22Rv1 (cell line): Measurements from ENCODE around the gene TTC14.
"Not testable (repeated sequence)": the region's sequence is repeated elsewhere in the genome, so short reads cannot be mapped to it uniquely, and the experiment has no call there.

ENCODE experiments used
- H3K27ac ChIP-seq: fragments of 450-650 bp; 2 replicates; pipeline ENCODE4 v1.5.1; 2017
- ZFX ChIP-seq: fragments of 450-650 bp; IDR thresholded peaks from 2 replicates; pipeline ENCODE4 v1.6.1; 2017; ENCODE audit warnings: antibody characterized with exemption, borderline replicate concordance
- TF ChIP-seq, protein P1 (sequence below): fragments of 450-650 bp; IDR thresholded peaks from 2 replicates; pipeline ENCODE4 v1.5.1; 2017; ENCODE audit warnings: mild to moderate bottlenecking

Gene TTC14

DNA sequence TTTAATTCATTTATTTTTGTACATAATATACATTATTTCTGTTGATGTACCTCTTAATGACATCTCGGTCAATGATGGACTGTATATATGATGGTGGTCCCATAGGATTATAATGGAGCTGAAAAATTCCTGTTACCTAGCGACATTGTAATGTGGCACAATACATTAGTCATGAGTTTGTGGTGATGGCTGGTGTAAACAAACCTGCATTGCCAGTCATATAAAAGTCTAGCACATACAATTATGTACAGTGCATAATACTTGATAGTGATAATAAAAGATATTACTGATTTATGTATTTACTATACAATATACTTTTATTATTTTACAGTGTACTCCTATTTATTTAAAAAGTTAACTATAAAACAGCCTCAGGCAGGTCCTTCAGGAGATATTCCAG lies 15.1 kb downstream of the TTC14 start:
- TF ChIP-seq, protein P1, sequence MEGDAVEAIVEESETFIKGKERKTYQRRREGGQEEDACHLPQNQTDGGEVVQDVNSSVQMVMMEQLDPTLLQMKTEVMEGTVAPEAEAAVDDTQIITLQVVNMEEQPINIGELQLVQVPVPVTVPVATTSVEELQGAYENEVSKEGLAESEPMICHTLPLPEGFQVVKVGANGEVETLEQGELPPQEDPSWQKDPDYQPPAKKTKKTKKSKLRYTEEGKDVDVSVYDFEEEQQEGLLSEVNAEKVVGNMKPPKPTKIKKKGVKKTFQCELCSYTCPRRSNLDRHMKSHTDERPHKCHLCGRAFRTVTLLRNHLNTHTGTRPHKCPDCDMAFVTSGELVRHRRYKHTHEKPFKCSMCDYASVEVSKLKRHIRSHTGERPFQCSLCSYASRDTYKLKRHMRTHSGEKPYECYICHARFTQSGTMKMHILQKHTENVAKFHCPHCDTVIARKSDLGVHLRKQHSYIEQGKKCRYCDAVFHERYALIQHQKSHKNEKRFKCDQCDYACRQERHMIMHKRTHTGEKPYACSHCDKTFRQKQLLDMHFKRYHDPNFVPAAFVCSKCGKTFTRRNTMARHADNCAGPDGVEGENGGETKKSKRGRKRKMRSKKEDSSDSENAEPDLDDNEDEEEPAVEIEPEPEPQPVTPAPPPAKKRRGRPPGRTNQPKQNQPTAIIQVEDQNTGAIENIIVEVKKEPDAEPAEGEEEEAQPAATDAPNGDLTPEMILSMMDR, result no peak
- TF ChIP-seq ZFX, result no peak
- H3K27ac ChIP-seq, result no peak overlapping the region

DNA sequence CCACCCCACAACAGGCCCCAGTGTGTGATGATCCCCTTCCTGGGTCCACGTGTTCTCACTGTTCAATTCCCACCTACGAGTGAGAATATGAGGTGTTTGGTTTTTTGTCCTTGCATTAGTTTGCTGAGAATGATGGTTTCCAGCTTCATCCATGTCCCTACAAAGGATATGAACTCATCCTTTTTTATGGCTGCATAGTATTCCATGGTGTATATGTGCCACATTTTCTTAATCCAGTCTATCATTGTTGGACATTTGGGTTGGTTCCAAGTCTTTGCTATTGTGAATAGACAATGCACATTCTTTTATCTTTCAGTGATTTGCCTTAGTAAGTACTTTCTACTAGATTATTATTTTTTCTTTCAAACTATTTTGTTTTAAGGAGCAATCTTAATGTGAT lies 16.6 kb downstream of the TTC14 start:
- H3K27ac ChIP-seq, result not testable (repeated sequence)

DNA sequence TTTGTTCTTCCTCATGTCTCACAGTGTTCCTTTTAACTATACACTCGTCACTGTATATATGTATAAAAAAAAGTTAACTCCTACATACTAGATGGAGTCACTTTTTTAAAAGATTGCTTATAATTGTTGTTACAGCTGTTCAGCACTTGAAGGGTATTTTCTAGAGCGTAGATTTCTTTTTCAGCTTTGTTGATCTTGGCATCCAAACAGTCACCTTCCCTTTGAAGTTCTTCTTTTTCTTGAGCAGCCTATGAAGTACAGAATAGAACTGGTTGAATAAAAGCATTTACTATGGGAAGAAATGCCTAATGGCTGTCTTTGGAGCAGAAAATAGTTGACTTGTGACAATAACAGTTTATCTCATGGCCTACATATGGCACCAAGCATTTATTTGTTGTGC lies 17.8 kb downstream of the TTC14 start:
- H3K27ac ChIP-seq, result no peak overlapping the region
- TF ChIP-seq ZFX, result no peak
- TF ChIP-seq, protein P1, result no peak

DNA sequence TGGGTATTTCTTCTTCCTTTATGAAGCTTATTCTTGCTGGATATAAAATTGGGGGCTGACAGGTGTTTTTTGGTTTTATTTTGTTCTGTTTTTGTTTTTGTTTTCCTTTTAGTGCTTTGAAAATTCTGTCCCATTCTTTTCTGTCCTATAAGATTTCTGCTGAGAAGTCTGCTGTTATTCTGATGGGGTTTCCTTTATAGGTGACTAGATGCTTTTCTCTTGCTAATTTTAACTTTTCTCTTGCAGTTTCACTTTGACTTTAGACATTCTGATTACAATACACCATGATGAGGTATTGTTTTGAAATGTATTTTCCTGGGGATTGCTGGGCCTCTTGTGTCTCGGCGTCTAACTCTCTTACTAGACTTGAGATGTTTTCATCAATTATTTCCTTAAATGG lies 22.8 kb downstream of the TTC14 start:
- TF ChIP-seq, protein P1, result no peak
- no peak for TF ChIP-seq ZFX
- H3K27ac ChIP-seq, result no peak overlapping the region

DNA sequence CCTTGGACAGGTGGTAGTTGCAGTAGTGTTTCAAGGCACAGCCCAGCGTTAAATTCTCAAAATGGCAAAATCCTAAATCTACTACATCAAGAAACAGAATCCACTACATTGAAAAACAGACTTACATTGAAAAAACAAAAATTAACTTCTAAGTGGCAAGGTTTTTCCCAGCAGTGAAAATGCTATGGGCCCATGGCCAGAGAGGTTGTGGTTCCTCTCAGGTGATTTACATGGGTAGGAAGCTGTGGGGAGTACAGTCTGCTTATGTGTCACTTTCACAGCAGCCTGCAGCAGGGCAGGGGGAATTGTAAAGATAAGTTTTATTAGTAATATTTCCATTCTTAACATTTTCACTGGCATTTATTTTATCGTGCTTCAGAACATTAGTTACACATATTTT lies 24.9 kb downstream of the TTC14 start:
- TF ChIP-seq, protein P1, result no peak
- no peak for TF ChIP-seq ZFX
- no peak overlapping the region for H3K27ac ChIP-seq

DNA sequence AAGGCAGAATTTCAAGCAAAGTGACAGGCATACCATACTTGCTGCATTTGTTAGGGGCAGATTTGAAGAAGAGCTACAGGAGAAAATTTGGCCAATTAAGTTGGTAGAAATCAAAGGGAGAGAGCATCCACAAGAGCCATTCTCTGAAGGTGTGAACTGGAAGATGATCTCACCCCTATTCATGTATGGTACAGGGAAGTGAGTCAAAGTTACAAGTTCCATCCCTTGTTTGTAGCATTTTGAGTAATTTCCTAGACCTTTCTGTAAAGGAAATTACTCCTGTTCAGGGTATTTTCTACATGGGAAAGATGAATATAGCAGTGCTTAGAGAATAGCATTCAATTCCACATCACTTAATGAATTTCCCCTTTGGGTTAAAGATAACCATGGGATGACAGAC lies 28.4 kb downstream of the TTC14 start:
- no peak overlapping the region for H3K27ac ChIP-seq
- TF ChIP-seq, protein P1, result no peak
- TF ChIP-seq ZFX, result no peak

DNA sequence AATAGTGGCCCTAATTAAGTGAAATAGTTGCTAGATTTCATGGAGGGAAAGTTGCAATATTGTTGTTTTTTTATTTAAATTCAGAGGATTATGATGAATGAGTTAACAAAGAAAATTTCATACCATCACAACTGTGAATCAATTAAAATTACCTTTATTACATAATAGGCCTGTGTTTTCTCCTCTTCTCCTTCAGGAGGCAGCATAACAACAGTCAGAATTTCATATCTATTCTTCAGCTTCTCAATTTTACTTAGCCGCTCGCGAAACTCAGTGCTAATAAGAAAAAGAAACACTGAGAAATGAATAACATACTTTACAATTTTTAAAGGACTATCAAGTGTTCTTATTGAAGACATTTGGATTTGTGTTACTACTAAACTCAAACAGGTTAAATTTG lies 29.4 kb downstream of the TTC14 start:
- no peak for TF ChIP-seq ZFX
- TF ChIP-seq, protein P1, result peak; percentile 35; the same call in 1 of the 2 replicates
- no peak overlapping the region for H3K27ac ChIP-seq

DNA sequence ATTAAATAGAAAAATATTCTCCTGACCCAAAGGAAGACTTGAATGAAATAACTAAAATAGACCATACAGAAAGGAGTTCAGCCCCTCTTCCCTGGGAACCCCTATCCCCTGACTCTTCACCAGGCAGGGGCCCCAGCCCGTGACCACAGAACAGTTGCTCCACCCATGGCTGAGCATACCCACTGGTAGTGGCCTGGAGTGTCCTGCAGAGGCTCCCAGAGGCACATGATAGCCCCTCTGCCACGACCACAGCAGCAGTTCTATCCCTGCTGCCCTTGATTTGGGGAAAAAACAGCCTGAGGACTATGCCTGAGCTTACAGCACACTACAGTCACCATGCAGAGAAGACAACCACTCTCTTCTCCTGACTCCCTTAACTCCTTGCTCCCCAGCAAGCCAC lies 31.8 kb downstream of the TTC14 start:
- TF ChIP-seq ZFX, result no peak
- TF ChIP-seq, protein P1, result no peak
- H3K27ac ChIP-seq, result no peak overlapping the region
